Peyer's patch (tissue), 4 donors: ENCODE results near the gene MMD. TPM values are rescaled to one million over a fixed set of nuclear protein-coding genes. Genes with fewer than 3 reads are reported as not detected.

ENCODE experiments used
- DNase-seq, 3 donors: peaks; one replicate each; pipeline ENCODE4 v3.0.0-alpha.2; 2017 to 2019
- H3K27ac ChIP-seq, 4 donors: fragments of 200-600 bp; sonication (generic); one replicate each; pipeline ENCODE4 v1.5.1; 2016 to 2019
- H3K27me3 ChIP-seq, 2 donors: fragments of 200-600 bp; sonication (generic); one replicate each; pipeline ENCODE4 v1.5.1; 2019
- H3K36me3 ChIP-seq, 3 donors: fragments of 200-600 bp; sonication (generic); one replicate each; pipeline ENCODE4 v1.5.1; 2016 to 2019
- H3K4me1 ChIP-seq, 4 donors: fragments of 200-600 bp; sonication (generic); one replicate each; pipeline ENCODE4 v1.5.1; 2016 to 2019
- H3K4me3 ChIP-seq, 4 donors: fragments of 200-600 bp; sonication (generic); 1 replicate in 3 of 4; 2 replicates in 1 of 4; pipeline ENCODE4 v1.5.1; 2016 to 2019; ENCODE audit warnings: mild to moderate bottlenecking in 1 of 4
- H3K9me3 ChIP-seq, 4 donors: fragments of 200-600 bp; sonication (generic); one replicate each; pipeline ENCODE4 v1.5.1; 2016 to 2019; ENCODE audit warnings: mild to moderate bottlenecking in 1 of 4
- CTCF ChIP-seq, 6 experiments: fragments of 450-650 bp in 4 of 6; fragments of 200-600 bp in 2 of 6; sonication (generic) in 1 of 6; IDR thresholded peaks; one replicate each; pipeline ENCODE4 v1.5.1; 2017 to 2019; ENCODE audit warnings: antibody characterized with exemption in 6 of 6, mild to moderate bottlenecking in 3 of 6, moderate library complexity in 1 of 6
- POLR2A ChIP-seq, 2 donors: fragments of 450-650 bp; IDR thresholded peaks; one replicate each; pipeline ENCODE4 v1.5.1; 2017; ENCODE audit warnings: antibody characterized with exemption in 2 of 2, mild to moderate bottlenecking in 2 of 2, moderate library complexity in 2 of 2
- total RNA-seq, 4 donors: library from RNA; depleted of rRNA; stranded (reverse); fragments of >200 nt; gene quantifications; one replicate each; pipeline ENCODE4 v1.1.0, GENCODE V29; 2016

MMD gene
- total RNA-seq, 4 donors from 2014 or later = 4.5 to 29.7 (median 14.3) TPM

GRCh38 chr17:55452139-55452790 is 30.6 kb upstream of the MMD start:
- peak overlapping the region; percentile 34 to 77 (median 49) for H3K27ac ChIP-seq
- H3K36me3 ChIP-seq = no peaks in the 10 kb centered on the region
- no peaks in the 10 kb centered on the region for H3K27me3 ChIP-seq
- DNase-seq = peak in 2 of 3 donors; percentile 21 to 61
- H3K9me3 ChIP-seq = no peaks in the 10 kb centered on the region
- H3K4me3 ChIP-seq = no peak overlapping the region
- peaks cover 0 to 8% (median 0%) of the 10 kb centered on the region in 4 donors for H3K4me1 ChIP-seq
- no peak for TF ChIP-seq POLR2A (IDR thresholded peaks at IDR 0.05)
- TF ChIP-seq CTCF (IDR thresholded peaks at IDR 0.05) = no peak

- H3K27me3 ChIP-seq = no peaks in the 10 kb centered on the region
- H3K9me3 ChIP-seq = no peaks in the 10 kb centered on the region
- H3K27ac ChIP-seq = peak overlapping the region in 2 of 4 donors; percentile 34 to 77
- no peaks in the 10 kb centered on the region for H3K36me3 ChIP-seq
- TF ChIP-seq POLR2A (IDR thresholded peaks at IDR 0.05) (no peak), CTCF (IDR thresholded peaks at IDR 0.05) (no peak)
- no peak overlapping the region for H3K4me3 ChIP-seq
- H3K4me1 ChIP-seq = peaks cover 0 to 8% (median 0%) of the 10 kb centered on the region in 4 donors
- no peak for DNase-seq
These were observed 30.1 kb upstream of the MMD start for GRCh38 chr17:55451758-55452138.

- TF ChIP-seq CTCF (IDR thresholded peaks at IDR 0.05) = no peak
- no peak for TF ChIP-seq POLR2A (IDR thresholded peaks at IDR 0.05)
- H3K4me1 ChIP-seq = peaks cover 0 to 12% (median 0%) of the 10 kb centered on the region in 4 donors
These were observed 29.6 kb upstream of the MMD start for GRCh38 chr17:55451203-55451641.

GRCh38 chr17:55450232-55450825 is 28.7 kb upstream of the MMD start:
- no peak overlapping the region for H3K4me3 ChIP-seq
- peak overlapping the region in 1 of 4 donors; percentile 77 for H3K27ac ChIP-seq
- H3K9me3 ChIP-seq = no peaks in the 10 kb centered on the region
- no peak for DNase-seq
- H3K36me3 ChIP-seq = no peaks in the 10 kb centered on the region
- no peaks in the 10 kb centered on the region for H3K27me3 ChIP-seq
- H3K4me1 ChIP-seq = peaks cover 0 to 12% (median 0%) of the 10 kb centered on the region in 4 donors
- TF ChIP-seq POLR2A (IDR thresholded peaks at IDR 0.05) = no peak
- no peak for TF ChIP-seq CTCF (IDR thresholded peaks at IDR 0.05)

More at GRCh38 chr17:55451203-55451641, 29.6 kb upstream of the MMD start:
- Histone ChIP-seq H3K4me3 (no peak overlapping the region), H3K27ac (peak overlapping the region in 3 of 4 donors; percentile 21 to 77 (median 34)), H3K36me3 (no peaks in the 10 kb centered on the region), H3K9me3 (no peaks in the 10 kb centered on the region), H3K27me3 (no peaks in the 10 kb centered on the region)
- DNase-seq = no peak

- no peak for TF ChIP-seq CTCF (IDR thresholded peaks at IDR 0.05)
- TF ChIP-seq POLR2A (IDR thresholded peaks at IDR 0.05) = no peak
- Histone ChIP-seq H3K27me3 (no peaks in the 10 kb centered on the region), H3K36me3 (no peaks in the 10 kb centered on the region), H3K4me3 (no peak overlapping the region), H3K9me3 (no peaks in the 10 kb centered on the region), H3K4me1 (peaks cover 0 to 12% (median 2%) of the 10 kb centered on the region in 4 donors), H3K27ac (peak overlapping the region in 2 of 4 donors; percentile 0 to 28)
- no peak for DNase-seq
These were observed 27.0 kb upstream of the MMD start for GRCh38 chr17:55448681-55449080.
